ENCODE measurements around the gene TSEN2.

DNA sequence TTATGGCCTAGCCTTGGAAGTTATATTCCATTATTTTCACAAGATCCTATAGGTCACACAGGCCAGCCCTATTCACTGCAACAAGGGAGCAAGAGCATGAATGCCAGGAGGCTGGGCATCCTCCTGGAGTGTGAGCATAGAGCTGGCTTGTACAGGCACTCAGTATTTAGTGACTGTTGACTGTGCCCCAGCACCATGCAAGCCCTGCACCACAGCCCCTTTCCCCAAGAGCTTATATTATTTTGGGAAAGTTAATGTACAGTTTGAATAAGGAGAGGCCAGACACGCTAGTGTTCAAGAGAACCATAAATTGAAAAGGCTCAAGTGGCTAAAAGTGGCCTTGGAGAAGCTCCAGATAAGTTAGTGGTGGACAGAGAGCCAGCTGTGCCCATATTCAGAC lies 32.3 kb upstream of the TSEN2 start:
- TF ChIP-seq YY1 (IDR thresholded peaks at IDR 0.05; ENCODE audit: low read depth) = no peak
- no peak for TF ChIP-seq FOXM1 (IDR thresholded peaks at IDR 0.05; ENCODE audit: borderline replicate concordance, low read depth)
- TF ChIP-seq, protein P1, sequence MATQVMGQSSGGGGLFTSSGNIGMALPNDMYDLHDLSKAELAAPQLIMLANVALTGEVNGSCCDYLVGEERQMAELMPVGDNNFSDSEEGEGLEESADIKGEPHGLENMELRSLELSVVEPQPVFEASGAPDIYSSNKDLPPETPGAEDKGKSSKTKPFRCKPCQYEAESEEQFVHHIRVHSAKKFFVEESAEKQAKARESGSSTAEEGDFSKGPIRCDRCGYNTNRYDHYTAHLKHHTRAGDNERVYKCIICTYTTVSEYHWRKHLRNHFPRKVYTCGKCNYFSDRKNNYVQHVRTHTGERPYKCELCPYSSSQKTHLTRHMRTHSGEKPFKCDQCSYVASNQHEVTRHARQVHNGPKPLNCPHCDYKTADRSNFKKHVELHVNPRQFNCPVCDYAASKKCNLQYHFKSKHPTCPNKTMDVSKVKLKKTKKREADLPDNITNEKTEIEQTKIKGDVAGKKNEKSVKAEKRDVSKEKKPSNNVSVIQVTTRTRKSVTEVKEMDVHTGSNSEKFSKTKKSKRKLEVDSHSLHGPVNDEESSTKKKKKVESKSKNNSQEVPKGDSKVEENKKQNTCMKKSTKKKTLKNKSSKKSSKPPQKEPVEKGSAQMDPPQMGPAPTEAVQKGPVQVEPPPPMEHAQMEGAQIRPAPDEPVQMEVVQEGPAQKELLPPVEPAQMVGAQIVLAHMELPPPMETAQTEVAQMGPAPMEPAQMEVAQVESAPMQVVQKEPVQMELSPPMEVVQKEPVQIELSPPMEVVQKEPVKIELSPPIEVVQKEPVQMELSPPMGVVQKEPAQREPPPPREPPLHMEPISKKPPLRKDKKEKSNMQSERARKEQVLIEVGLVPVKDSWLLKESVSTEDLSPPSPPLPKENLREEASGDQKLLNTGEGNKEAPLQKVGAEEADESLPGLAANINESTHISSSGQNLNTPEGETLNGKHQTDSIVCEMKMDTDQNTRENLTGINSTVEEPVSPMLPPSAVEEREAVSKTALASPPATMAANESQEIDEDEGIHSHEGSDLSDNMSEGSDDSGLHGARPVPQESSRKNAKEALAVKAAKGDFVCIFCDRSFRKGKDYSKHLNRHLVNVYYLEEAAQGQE (IDR thresholded peaks at IDR 0.05; ENCODE audit: low read depth) = no peak
- no peak for TF ChIP-seq NFIC (IDR thresholded peaks at IDR 0.05)
- TF ChIP-seq, protein P2, sequence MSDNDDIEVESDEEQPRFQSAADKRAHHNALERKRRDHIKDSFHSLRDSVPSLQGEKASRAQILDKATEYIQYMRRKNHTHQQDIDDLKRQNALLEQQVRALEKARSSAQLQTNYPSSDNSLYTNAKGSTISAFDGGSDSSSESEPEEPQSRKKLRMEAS (IDR thresholded peaks at IDR 0.05) = no peak
- no peak for TF ChIP-seq EP300 (IDR thresholded peaks at IDR 0.05; ENCODE audit: borderline replicate concordance)
- TF ChIP-seq RAD21 (IDR thresholded peaks at IDR 0.05; ENCODE audit: low read depth) = no peak
- TF ChIP-seq CREB1 (IDR thresholded peaks at IDR 0.05; ENCODE audit: low read depth) = no peak
- TF ChIP-seq EGR1 (IDR thresholded peaks at IDR 0.05) = no peak
- TF ChIP-seq CEBPB (IDR thresholded peaks at IDR 0.05) = no peak
- no peak for TF ChIP-seq ZBTB7A (IDR thresholded peaks at IDR 0.05; ENCODE audit: low read depth)
- TF ChIP-seq TAF1 (IDR thresholded peaks at IDR 0.05; ENCODE audit: low read depth) = no peak

Measured in Ishikawa (cell line).